Liver (tissue), 3 donors: ENCODE results near the gene UGT1A6.

Experiments
- ATF3 ChIP-seq: IDR thresholded peaks from 2 replicates; pipeline ENCODE4 v1.6.1; 2016; ENCODE audit warnings: antibody characterized with exemption
- CTCF ChIP-seq: fragments of 150-350 bp; IDR thresholded peaks from 2 replicates; pipeline ENCODE4 v1.5.1; 2017; ENCODE audit warnings: improper control_type of control experiment, low read depth, low read length; ENCODE audit not compliant: missing input control
- FOXA1 ChIP-seq: IDR thresholded peaks from 2 replicates; pipeline ENCODE4 v1.6.1; 2016; ENCODE audit warnings: antibody characterized with exemption
- GABPA ChIP-seq, 2 donors: IDR thresholded peaks in 1 of 2; conservative IDR thresholded peaks in 1 of 2; 2 replicates each; pipeline ENCODE4 v1.6.1; 2016; ENCODE audit warnings: antibody characterized with exemption in 2 of 2, mild to moderate bottlenecking in 1 of 2, moderate library complexity in 1 of 2
- REST ChIP-seq: IDR thresholded peaks from 2 replicates; pipeline ENCODE4 v1.6.1; 2016; ENCODE audit warnings: antibody characterized with exemption, mild to moderate bottlenecking
- SP1 ChIP-seq: IDR thresholded peaks from 2 replicates; pipeline ENCODE4 v1.6.1; 2018; ENCODE audit warnings: antibody characterized with exemption, mild to moderate bottlenecking
- donor health status: healthy.
- donor health status: healthy.

GRCh38 chr2:233713262-233713615 is 20.5 kb downstream of the UGT1A6 start:
- TF ChIP-seq CTCF (no peak), REST (no peak), ATF3 (no peak), GABPA (IDR thresholded peaks at IDR 0.05 in 1 of 2, conservative IDR thresholded peaks at IDR 0.05 in 1 of 2) (no peak), FOXA1 (no peak), SP1 (no peak)
